Activated gamma-delta T cell (primary cell): Measurements from ENCODE around the gene CMIP.
"Not testable (repeated sequence)": the region's sequence is repeated elsewhere in the genome, so short reads cannot be mapped to it uniquely, and the experiment has no call there.

Source experiments
- DNase-seq: peaks from one replicate; lab custom pipeline; 2025; lab: John Stamatoyannopoulos, UW

The CMIP gene

GRCh38 chr16:81568749-81569087 is 124.1 kb downstream of the CMIP start:
- no peak for DNase-seq

- no peak for DNase-seq
These were observed 124.9 kb downstream of the CMIP start for GRCh38 chr16:81569361-81570034.

GRCh38 chr16:81570151-81570846 is 125.7 kb downstream of the CMIP start:
- DNase-seq: no peak

GRCh38 chr16:81571175-81571574 is 126.6 kb downstream of the CMIP start:
- DNase-seq: no peak

DNA sequence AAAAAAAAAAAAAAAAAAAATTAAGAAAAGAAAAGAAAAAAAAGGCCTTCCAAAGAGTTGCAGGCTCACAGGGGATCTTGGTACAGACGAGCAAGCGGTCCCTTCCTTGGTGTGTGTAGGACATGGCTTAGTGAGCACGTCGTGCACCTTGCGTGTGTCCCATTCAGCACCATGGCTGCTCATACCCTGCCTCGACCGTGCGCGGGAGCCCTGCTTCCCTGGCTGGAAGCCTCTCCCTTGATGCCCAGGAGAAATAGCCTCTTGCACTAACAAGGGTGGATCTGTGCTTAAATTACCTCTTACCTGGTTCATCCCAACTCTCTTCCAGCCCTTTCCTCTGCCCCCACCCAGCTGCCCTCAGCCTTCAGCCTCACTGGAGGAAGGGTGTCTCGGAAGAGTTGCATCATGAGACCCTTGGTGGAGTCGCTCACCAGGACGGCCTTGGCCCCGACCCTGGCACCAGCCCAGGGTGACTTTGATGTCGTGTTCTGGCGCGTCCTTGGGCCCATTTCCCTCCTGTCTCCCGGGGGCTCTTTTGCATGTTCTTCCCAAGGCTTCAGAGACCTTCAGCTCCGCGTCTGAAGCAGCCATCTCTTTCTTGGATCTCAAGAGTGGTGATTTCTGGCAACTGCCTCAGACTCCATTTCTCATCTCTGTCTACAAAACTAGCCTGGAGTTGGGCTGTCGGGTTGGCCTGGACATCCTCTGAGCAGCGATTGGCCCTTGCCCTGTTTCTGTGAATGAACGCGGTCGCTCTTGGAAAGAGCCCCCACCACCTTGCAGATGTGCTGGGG is 127.2 kb downstream of the CMIP start:
- DNase-seq: no peak

GRCh38 chr16:81572386-81573144 is 128.0 kb downstream of the CMIP start:
- DNase-seq: no peak

GRCh38 chr16:81573533-81574020 is 129.0 kb downstream of the CMIP start:
- no peak for DNase-seq

- DNase-seq: no peak
These were observed 129.6 kb downstream of the CMIP start for GRCh38 chr16:81574168-81574567.

DNA sequence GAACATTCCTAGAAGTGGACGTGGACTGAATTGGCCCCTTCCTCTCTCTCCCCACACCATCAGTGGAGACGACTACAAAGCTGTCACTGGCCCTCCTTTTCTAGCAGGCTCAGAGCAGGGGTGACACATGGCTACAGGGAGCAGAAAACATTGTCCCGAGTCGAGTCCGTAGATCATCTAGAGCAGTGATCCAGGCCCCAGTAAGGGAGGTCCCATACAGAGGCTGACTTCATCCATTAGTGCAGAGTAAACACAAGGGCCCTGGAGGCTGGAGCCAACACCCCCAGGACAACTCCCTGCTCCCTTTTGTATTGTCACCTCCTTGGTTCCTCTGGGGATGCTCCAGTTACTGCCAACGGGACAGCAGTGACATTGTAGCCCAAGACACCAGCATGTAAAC is 130.7 kb downstream of the CMIP start:
- no peak for DNase-seq

DNA sequence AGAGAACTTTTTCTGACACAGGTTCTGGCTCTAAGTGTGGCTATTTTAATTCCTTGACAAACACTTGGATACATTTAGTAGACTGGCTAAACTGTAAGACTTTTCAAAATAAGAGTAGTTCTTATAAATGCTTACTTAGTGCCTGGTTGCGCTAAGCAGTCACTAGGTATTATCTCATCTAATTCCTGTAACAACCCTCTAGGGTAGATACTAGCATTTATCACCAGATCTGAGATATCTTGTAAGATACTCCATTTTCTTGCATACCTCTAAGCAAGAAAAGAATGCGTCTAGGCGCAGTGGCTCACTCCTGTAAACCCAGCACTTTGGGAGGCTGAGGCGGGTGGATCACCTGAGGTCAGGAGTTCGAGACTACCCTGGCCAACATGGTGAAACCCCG is 131.2 kb downstream of the CMIP start:
- DNase-seq: no peak

- DNase-seq: no peak
These were observed 132.1 kb downstream of the CMIP start for GRCh38 chr16:81576696-81577095.

- not testable (repeated sequence) for DNase-seq
These were observed 132.7 kb downstream of the CMIP start for GRCh38 chr16:81577272-81577671.

- no peak for DNase-seq
These were observed 133.5 kb downstream of the CMIP start for GRCh38 chr16:81578076-81578475.

- no peak for DNase-seq
These were observed 134.2 kb downstream of the CMIP start for GRCh38 chr16:81578636-81579413.

GRCh38 chr16:81581107-81581506 is 136.5 kb downstream of the CMIP start:
- no peak for DNase-seq

DNA sequence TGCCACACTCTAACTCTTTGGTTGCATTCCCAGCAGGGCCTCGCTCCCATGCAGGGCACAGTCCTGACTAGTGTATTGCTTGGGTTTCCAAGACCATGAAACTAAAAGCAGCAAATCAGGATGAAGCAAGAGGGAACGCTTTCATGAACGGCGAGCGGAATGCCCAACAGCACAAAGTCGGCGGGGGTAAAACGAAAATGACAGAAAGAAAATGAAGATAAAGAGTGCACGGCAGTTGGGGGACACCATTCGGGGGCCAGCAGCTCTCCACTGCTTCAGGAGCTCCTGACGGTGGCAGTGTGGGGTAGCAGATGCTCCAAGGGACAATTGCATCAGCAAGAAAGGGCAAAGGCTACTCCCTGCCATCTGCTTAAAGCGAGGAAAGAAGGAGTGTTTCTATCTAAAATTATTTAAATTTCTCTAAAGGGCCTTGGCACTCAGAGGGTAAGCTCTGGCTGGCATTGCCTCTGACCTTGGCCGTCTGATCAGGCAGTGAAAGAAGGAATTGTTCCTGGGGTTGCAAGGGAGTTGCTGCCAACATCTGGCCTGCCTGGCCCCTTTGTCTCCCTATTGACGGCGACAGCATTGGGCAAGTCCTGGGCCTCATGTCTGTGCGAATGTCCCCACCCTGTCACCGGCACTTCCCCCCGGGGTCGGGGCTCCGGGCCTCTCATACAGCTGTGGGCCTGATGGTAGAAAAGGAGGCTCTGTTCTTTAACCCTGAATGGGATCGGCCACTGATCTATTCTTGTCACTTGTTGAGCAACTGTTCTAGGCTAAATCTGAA is 138.2 kb downstream of the CMIP start:
- DNase-seq: no peak

DNA sequence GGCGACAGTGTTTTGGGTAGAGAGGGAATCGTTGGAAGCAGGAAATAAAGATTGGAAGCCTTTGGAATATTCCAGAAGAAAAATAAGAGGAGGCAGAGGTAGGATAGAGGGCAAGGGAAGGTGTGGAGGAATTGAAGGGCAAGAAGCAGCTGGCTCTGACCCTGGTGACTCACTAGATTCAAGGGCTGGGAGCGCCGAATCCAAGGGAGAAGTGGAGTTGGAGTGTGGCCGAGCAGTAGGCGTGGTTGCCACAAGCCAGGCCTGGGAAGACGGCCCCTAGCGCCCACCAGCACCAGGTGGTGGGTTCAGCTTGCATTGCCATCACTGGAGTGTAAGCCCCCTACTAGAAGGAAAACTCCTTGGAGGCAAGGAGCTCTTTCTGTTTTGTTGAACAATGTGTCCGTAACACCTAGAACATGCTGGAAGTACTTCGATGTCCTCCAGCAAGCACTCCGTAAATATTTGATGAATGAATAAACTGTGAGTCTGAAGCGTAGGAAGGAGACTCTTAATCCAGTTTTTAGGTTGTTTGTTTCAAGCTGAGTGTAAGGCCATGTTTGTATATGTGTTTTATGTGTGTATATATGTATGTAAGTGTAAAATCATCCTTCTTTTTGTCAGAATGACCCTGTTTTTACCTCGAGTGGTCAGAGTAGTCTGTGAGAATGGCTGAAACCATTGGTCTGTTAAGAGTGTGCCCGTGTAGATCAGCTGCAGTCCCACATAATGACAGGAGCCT is 139.5 kb downstream of the CMIP start:
- no peak for DNase-seq

GRCh38 chr16:81585785-81586184 is 141.2 kb downstream of the CMIP start:
- no peak for DNase-seq

GRCh38 chr16:81586417-81586816 is 141.8 kb downstream of the CMIP start:
- DNase-seq: no peak
